Measurements from ENCODE around the gene MRPS9. TPM values are rescaled to one million over a fixed set of nuclear protein-coding genes. Genes with fewer than 3 reads are reported as not detected.

The MRPS9 gene
- total and polyA plus RNA-seq, 4 donors = 17.1 to 28.6 (median 19.5) TPM

GRCh38 chr2:105103481-105103880 lies 65.6 kb downstream of the MRPS9 start:
- 89 to 97% methylated on average over 6 of the region's 6 CpGs for WGBS, 2 donors
- Histone ChIP-seq H3K9me3 (ENCODE audit: control insufficient read depth in 4 of 4, insufficient read depth in 3 of 4, low read length in 3 of 4) (no peaks in the 10 kb centered on the region), H3K27me3 (ENCODE audit: control insufficient read depth in 3 of 3, insufficient read depth in 3 of 3, low read length in 2 of 3) (no peaks in the 10 kb centered on the region), H3K9ac (ENCODE audit: insufficient read depth in 1 of 2, low read length in 2 of 2) (no peak overlapping the region), H3K27ac (ENCODE audit: low read depth in 1 of 2, low read length in 1 of 2) (no peak overlapping the region), H3K4me1 (ENCODE audit: control insufficient read depth in 5 of 5, insufficient read depth in 5 of 5, low read length in 5 of 5) (no peaks in the 10 kb centered on the region), H3K36me3 (ENCODE audit: control insufficient read depth in 4 of 4, insufficient read depth in 4 of 4, low read length in 4 of 4) (peaks cover 10 to 14% (median 12%) of the 10 kb centered on the region in 4 donors), H3K4me3 (no peak overlapping the region)
- no peak for ATAC-seq (ENCODE audit: insufficient read depth, low FRiP score)
- TF ChIP-seq CTCF (IDR thresholded peaks at IDR 0.05; ENCODE audit: control extremely low read depth, extremely low read depth) = no peak
- no peak for DNase-seq

GRCh38 chr2:105104208-105104731 lies 66.4 kb downstream of the MRPS9 start:
- no peak for ATAC-seq (ENCODE audit: insufficient read depth, low FRiP score)
- WGBS, 2 donors = 87 to 89% methylated on average over 8 of the region's 8 CpGs

GRCh38 chr2:105110295-105110829 lies 72.5 kb downstream of the MRPS9 start:
- Histone ChIP-seq H3K9me3 (ENCODE audit: control insufficient read depth in 4 of 4, insufficient read depth in 3 of 4, low read length in 3 of 4) (no peaks in the 10 kb centered on the region), H3K36me3 (ENCODE audit: control insufficient read depth in 4 of 4, insufficient read depth in 4 of 4, low read length in 4 of 4) (no peaks in the 10 kb centered on the region), H3K27ac (ENCODE audit: low read depth in 1 of 2, low read length in 1 of 2) (no peak overlapping the region), H3K9ac (ENCODE audit: insufficient read depth in 1 of 2, low read length in 2 of 2) (no peak overlapping the region), H3K4me3 (no peak overlapping the region), H3K4me1 (ENCODE audit: control insufficient read depth in 5 of 5, insufficient read depth in 5 of 5, low read length in 5 of 5) (no peaks in the 10 kb centered on the region), H3K27me3 (ENCODE audit: control insufficient read depth in 3 of 3, insufficient read depth in 3 of 3, low read length in 2 of 3) (no peaks in the 10 kb centered on the region)
- ATAC-seq (ENCODE audit: insufficient read depth, low FRiP score) = no peak
- no peak for DNase-seq
- TF ChIP-seq CTCF (IDR thresholded peaks at IDR 0.05; ENCODE audit: control extremely low read depth, extremely low read depth) = no peak
- WGBS, 2 donors = 86% methylated on average over 5 of the region's 5 CpGs

More at GRCh38 chr2:105104208-105104731, 66.4 kb downstream of the MRPS9 start:
- H3K9me3 ChIP-seq (ENCODE audit: control insufficient read depth in 4 of 4, insufficient read depth in 3 of 4, low read length in 3 of 4) = no peaks in the 10 kb centered on the region
- DNase-seq = no peak
- H3K4me3 ChIP-seq = no peak overlapping the region
- H3K9ac ChIP-seq (ENCODE audit: insufficient read depth in 1 of 2, low read length in 2 of 2) = no peak overlapping the region
- no peak for TF ChIP-seq CTCF (IDR thresholded peaks at IDR 0.05; ENCODE audit: control extremely low read depth, extremely low read depth)
- no peaks in the 10 kb centered on the region for H3K27me3 ChIP-seq (ENCODE audit: control insufficient read depth in 3 of 3, insufficient read depth in 3 of 3, low read length in 2 of 3)
- no peaks in the 10 kb centered on the region for H3K4me1 ChIP-seq (ENCODE audit: control insufficient read depth in 5 of 5, insufficient read depth in 5 of 5, low read length in 5 of 5)
- H3K36me3 ChIP-seq (ENCODE audit: control insufficient read depth in 4 of 4, insufficient read depth in 4 of 4, low read length in 4 of 4) = peaks cover 10 to 12% (median 11%) of the 10 kb centered on the region in 4 donors
- no peak overlapping the region for H3K27ac ChIP-seq (ENCODE audit: low read depth in 1 of 2, low read length in 1 of 2)
